ENCODE data around the gene FAM78A.

FAM78A gene

GRCh38 chr9:131233995-131234394 lies 42.3 kb downstream of the FAM78A start:
- TF ChIP-seq CTCF (IDR thresholded peaks at IDR 0.05; ENCODE audit: insufficient read depth, low read length, poor library complexity, severe bottlenecking) (no peak), EZH2phosphoT487 (conservative IDR thresholded peaks at IDR 0.05; ENCODE audit: low read length) (no peak)
- Histone ChIP-seq H3K36me3 (ENCODE audit: low read length) (no peaks in the 10 kb centered on the region), H3K27ac (ENCODE audit: low read depth, low read length) (no peak overlapping the region), H3K4me3 (ENCODE audit: insufficient read depth, low read length, poor library complexity, severe bottlenecking) (no peak overlapping the region), H2AFZ (ENCODE audit: low read depth, low read length, severe bottlenecking) (no peak overlapping the region), H3K4me2 (ENCODE audit: low read depth, low read length, poor library complexity, severe bottlenecking) (no peak overlapping the region), H3K27me3 (ENCODE audit: low read length) (no peaks in the 10 kb centered on the region), H3K9me3 (ENCODE audit: insufficient read depth, low read length) (no peaks in the 10 kb centered on the region), H4K20me1 (ENCODE audit: low read depth, low read length) (no peaks in the 10 kb centered on the region), H3F3A (ENCODE audit: insufficient read depth) (no peaks in the 10 kb centered on the region), H3K79me2 (ENCODE audit: insufficient read depth, low read length) (no peaks in the 10 kb centered on the region), H3K9me2 (replicated peaks; ENCODE audit: insufficient read depth, low read length) (no peaks in the 10 kb centered on the region), H3K9ac (ENCODE audit: low read length) (no peak overlapping the region)

- Histone ChIP-seq H3K79me2 (ENCODE audit: insufficient read depth, low read length) (no peaks in the 10 kb centered on the region), H3K4me2 (ENCODE audit: low read depth, low read length, poor library complexity, severe bottlenecking) (no peak overlapping the region), H3K27ac (ENCODE audit: low read depth, low read length) (no peak overlapping the region), H3K9me3 (ENCODE audit: insufficient read depth, low read length) (no peaks in the 10 kb centered on the region), H2AFZ (ENCODE audit: low read depth, low read length, severe bottlenecking) (no peak overlapping the region), H3K27me3 (ENCODE audit: low read length) (no peaks in the 10 kb centered on the region), H4K20me1 (ENCODE audit: low read depth, low read length) (no peaks in the 10 kb centered on the region), H3F3A (ENCODE audit: insufficient read depth) (no peaks in the 10 kb centered on the region), H3K4me3 (ENCODE audit: insufficient read depth, low read length, poor library complexity, severe bottlenecking) (no peak overlapping the region), H3K9me2 (replicated peaks; ENCODE audit: insufficient read depth, low read length) (no peaks in the 10 kb centered on the region), H3K9ac (ENCODE audit: low read length) (no peak overlapping the region), H3K36me3 (ENCODE audit: low read length) (no peaks in the 10 kb centered on the region)
- TF ChIP-seq EZH2phosphoT487 (conservative IDR thresholded peaks at IDR 0.05; ENCODE audit: low read length) = no peak
- no peak for TF ChIP-seq CTCF (IDR thresholded peaks at IDR 0.05; ENCODE audit: insufficient read depth, low read length, poor library complexity, severe bottlenecking)
These were observed 42.8 kb downstream of the FAM78A start for GRCh38 chr9:131233556-131233955.

GRCh38 chr9:131228988-131229387 lies 47.3 kb downstream of the FAM78A start:
- Histone ChIP-seq H3K9me3 (ENCODE audit: insufficient read depth, low read length) (no peaks in the 10 kb centered on the region), H3K4me2 (ENCODE audit: low read depth, low read length, poor library complexity, severe bottlenecking) (no peak overlapping the region), H3K79me2 (ENCODE audit: insufficient read depth, low read length) (no peaks in the 10 kb centered on the region), H3F3A (ENCODE audit: insufficient read depth) (no peaks in the 10 kb centered on the region), H3K27ac (ENCODE audit: low read depth, low read length) (no peak overlapping the region), H2AFZ (ENCODE audit: low read depth, low read length, severe bottlenecking) (no peak overlapping the region), H4K20me1 (ENCODE audit: low read depth, low read length) (no peaks in the 10 kb centered on the region), H3K9ac (ENCODE audit: low read length) (no peak overlapping the region), H3K9me2 (replicated peaks; ENCODE audit: insufficient read depth, low read length) (no peaks in the 10 kb centered on the region), H3K36me3 (ENCODE audit: low read length) (no peaks in the 10 kb centered on the region), H3K4me3 (ENCODE audit: insufficient read depth, low read length, poor library complexity, severe bottlenecking) (no peak overlapping the region), H3K27me3 (ENCODE audit: low read length) (no peaks in the 10 kb centered on the region)
- TF ChIP-seq EZH2phosphoT487 (conservative IDR thresholded peaks at IDR 0.05; ENCODE audit: low read length) (no peak), CTCF (IDR thresholded peaks at IDR 0.05; ENCODE audit: insufficient read depth, low read length, poor library complexity, severe bottlenecking) (no peak)
